Stimulated activated naive CD4-positive, alpha-beta T cell treated with Interleukin-2 at 50 U/mL for 16 hours (primary cell): ENCODE measurements around the gene FAM149B1.

Source experiments
- DNase-seq: peaks from one replicate; lab custom pipeline; 2025; lab: John Stamatoyannopoulos, UW

FAM149B1 gene

GRCh38 chr10:73174148-73174925, 6.4 kb downstream of the FAM149B1 start:
- DNase-seq, result no peak

GRCh38 chr10:73182568-73182967, 14.6 kb downstream of the FAM149B1 start:
- DNase-seq, result no peak

- no peak for DNase-seq
These were observed 15.9 kb downstream of the FAM149B1 start for GRCh38 chr10:73183667-73184281.

- DNase-seq, result no peak
These were observed 18.3 kb downstream of the FAM149B1 start for GRCh38 chr10:73186266-73186665.

DNA sequence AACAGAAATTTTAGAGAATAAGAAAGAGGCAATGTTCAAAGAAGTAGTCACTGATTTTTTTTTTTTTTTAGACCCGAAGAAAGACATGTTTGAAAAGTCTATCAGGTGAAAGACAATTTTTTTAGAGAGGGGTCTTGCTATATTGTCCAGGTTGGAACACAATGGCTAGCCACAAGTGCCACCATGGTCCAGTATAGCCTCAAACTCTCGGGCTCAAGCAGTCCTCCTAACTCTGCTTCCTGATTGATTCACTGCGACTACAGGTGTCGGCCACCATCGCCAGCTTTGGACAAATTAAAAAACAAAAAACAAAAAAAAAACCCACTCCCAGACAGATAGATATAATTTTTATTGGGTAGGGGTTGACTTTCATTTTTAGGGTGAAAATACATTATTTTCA, 22.3 kb downstream of the FAM149B1 start:
- no peak for DNase-seq

GRCh38 chr10:73205081-73205480, 37.2 kb downstream of the FAM149B1 start:
- no peak for DNase-seq

DNA sequence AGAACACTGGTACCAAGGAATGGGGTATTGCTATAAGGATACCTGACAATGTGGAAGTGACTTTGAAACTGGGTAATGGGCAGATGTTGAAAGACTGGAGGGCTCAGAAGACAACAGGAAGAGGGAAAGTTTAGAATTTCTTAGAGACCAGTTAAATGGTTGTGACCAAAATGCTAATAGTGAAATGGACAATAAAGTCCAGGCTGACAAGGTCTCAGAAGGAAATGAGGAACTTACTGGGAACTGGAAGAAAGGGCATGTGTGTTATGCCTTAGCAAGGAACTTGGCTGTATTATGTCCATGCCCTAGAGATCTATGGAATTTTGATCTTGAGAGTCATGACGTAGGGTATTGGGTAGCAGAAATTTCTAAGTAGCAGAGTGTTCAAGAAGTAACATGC, 38.0 kb downstream of the FAM149B1 start:
- no peak for DNase-seq

DNA sequence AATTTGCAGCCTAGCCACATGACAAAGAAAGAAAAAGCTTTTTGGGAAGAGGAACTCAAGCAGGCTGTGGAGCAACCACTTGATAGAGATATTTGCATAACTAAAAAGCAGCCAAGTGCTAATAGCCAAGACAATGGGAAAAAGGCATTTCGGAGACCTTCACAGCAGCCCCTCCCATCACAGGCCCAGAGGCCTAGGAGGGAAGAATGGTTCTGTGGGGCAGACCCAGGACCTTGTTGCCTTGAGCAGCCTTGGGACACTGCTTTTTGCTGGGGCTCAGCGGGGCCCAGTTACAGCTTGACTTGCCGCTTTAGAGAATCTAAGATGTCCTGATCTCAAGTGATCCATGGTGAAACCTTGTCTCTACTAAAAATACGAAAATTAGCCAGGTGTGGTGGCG, 38.5 kb downstream of the FAM149B1 start:
- no peak for DNase-seq

GRCh38 chr10:73207883-73208282, 40.0 kb downstream of the FAM149B1 start:
- DNase-seq, result no peak

- DNase-seq, result no peak
These were observed 41.8 kb downstream of the FAM149B1 start for GRCh38 chr10:73209705-73210104.

- no peak for DNase-seq
These were observed 42.6 kb downstream of the FAM149B1 start for GRCh38 chr10:73210395-73211105.

DNA sequence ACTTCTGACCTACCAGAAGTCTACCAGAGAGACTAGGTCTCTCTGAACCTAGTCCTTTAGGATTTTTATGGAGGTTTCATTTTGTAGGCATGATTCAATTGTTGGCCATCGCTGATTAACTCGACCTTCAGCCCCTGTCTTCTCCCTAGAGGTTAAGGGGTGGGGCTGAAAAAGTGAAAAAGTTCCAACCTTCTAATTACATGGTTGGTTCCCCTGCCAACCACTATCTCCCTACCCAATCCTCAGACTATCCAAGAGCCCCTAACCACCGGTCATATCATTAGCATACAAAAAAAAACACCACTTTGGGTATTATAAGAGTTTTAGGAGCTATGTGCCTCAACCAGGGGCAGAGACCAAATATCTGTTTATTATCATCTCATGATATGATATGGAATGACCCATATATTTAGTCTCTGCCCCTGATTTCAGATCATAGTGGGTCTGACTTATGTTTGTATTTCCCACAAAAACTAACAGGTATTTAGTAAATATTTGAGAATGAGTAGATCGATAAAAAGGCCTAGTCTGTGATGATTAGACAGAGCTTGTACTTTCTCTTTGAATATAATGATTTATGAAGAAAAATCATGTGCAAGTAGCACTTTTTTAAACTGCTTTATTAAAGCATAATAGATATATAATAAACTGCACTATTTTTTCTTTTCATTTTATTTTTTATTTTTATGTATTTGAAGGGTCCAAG, 43.3 kb downstream of the FAM149B1 start:
- DNase-seq, result no peak

- no peak for DNase-seq
These were observed 47.8 kb downstream of the FAM149B1 start for GRCh38 chr10:73215749-73216148.

GRCh38 chr10:73217628-73218027, 49.7 kb downstream of the FAM149B1 start:
- no peak for DNase-seq

DNA sequence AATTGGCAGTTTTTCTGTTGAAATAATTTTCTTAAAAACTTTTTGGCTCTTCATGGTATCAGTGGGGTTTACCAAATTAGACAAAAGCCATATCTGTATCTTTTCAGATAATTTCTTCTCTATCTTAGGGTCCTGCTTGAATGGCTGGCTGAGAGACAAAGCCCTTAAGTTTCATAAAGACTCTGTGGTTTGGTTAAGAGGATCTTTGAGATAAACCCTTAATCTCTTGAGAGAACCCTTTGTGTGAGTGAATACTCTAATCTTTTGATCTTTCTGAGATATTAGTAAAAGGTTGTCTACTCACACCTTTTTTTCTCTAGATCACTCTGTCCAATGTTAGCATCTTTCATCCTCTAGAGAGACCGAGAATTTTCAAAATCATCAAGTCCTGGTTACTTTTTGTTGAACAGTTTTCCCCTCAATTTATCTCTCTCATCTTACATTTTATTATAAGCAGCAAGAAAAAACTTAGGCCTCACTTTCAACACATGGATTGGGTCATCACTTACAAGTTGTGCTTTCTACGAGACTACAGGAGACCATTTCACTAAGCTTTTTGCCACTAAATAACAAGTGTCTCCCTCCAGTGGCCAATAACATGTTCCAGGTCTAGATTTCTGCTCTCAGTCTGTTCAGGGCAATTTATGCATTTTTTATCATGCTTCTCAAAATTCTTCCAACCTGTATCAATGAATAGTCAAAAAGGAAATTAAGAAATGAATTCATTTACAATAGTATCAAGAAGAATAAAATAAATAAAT, 50.7 kb downstream of the FAM149B1 start:
- no peak for DNase-seq

- DNase-seq, result no peak
These were observed 51.5 kb downstream of the FAM149B1 start for GRCh38 chr10:73219384-73219783.

- DNase-seq, result no peak
These were observed 53.1 kb downstream of the FAM149B1 start for GRCh38 chr10:73220989-73221388.

GRCh38 chr10:73225518-73225917, 57.6 kb downstream of the FAM149B1 start:
- DNase-seq, result no peak

GRCh38 chr10:73226663-73227062, 58.7 kb downstream of the FAM149B1 start:
- DNase-seq, result no peak

- no peak for DNase-seq
These were observed 60.3 kb downstream of the FAM149B1 start for GRCh38 chr10:73228247-73228646.

- DNase-seq, result no peak
These were observed 61.6 kb downstream of the FAM149B1 start for GRCh38 chr10:73229567-73229966.

DNA sequence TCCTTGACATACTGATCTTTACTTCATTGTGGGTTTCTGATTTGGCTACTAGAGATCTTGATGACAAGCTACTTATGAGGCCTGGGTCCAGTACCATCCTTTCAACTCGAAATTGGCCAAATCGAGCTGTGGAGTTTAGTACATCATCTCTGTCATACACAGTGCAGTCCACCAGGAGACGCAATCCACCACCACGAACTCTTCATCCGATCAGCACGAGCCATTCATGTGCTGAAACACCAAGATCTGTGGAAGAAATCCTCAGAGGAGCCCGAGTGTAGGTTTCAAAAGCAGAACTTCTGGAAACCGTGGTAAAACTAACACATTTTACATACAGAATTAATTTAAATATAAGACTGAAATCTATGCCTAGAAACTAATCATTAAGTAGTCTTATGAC, 65.0 kb downstream of the FAM149B1 start:
- no peak for DNase-seq
